IMR-90 (cell line): ENCODE measurements around the gene TUBD1. TPM values are rescaled to one million over a fixed set of nuclear protein-coding genes. Genes with fewer than 3 reads are reported as not detected.

ENCODE experiments used
- ATAC-seq: fragments of 200-7000 bp; cut with Tn5 transposase; 2 replicates; pipeline ENCODE4 v1.9.1; 2020; ENCODE audit warnings: low read depth, mild to moderate bottlenecking, moderate library complexity
- BruUV-seq: library from RNA; stranded (reverse); fragments of 400-500 nt; replicated peaks from 2 replicates; lab custom pipeline; 2021; lab: Mats Ljungman, UMichigan
- CTCF ChIA-PET: fragments of 300-600 bp; formaldehyde crosslinking; extraction: SDS; loops from one replicate; lab custom pipeline; 2021; ENCODE audit warnings: antibody characterized with exemption; lab: Yijun Ruan, JAX
- POLR2A ChIA-PET: fragments of 300-600 bp; sonication (Branson Sonifier 250); formaldehyde crosslinking; loops from one replicate; lab custom pipeline; 2022; ENCODE audit warnings: antibody characterized with exemption; ENCODE audit not compliant: unreplicated experiment; lab: Charles Lee
- DNase-seq: peaks from one replicate; pipeline ENCODE4 v3.0.0; 2013
- H2AFZ ChIP-seq: replicated peaks from 2 replicates; pipeline ENCODE3; 2013; ENCODE audit warnings: low read length, mild to moderate bottlenecking; ENCODE audit not compliant: poor library complexity
- H2AK5ac ChIP-seq: 2 replicates; pipeline ENCODE4 v1.6.1; 2013; ENCODE audit warnings: low read depth, low read length, inconsistent platforms
- H2AK9ac ChIP-seq: replicated peaks from 2 replicates; pipeline ENCODE3; 2013; ENCODE audit warnings: mild to moderate bottlenecking, low read depth, low read length, moderate library complexity; ENCODE audit not compliant: poor library complexity
- H2BK120ac ChIP-seq: 2 replicates; pipeline ENCODE4 v1.6.1; 2013; ENCODE audit warnings: low read depth, low read length, inconsistent platforms
- H2BK15ac ChIP-seq: 3 replicates; pipeline ENCODE4 v1.6.1; 2013; ENCODE audit warnings: low read depth, low read length, inconsistent platforms
- H2BK20ac ChIP-seq: 2 replicates; pipeline ENCODE4 v1.6.1; 2013; ENCODE audit warnings: low read depth, mild to moderate bottlenecking, inconsistent platforms, low read length, moderate library complexity
- H2BK5ac ChIP-seq: 2 replicates; pipeline ENCODE4 v1.6.1; 2013; ENCODE audit warnings: mild to moderate bottlenecking, low read depth, low read length, inconsistent platforms; ENCODE audit not compliant: poor library complexity, severe bottlenecking
- H3K14ac ChIP-seq: replicated peaks from 2 replicates; pipeline ENCODE4 v1.6.1; 2013; ENCODE audit warnings: low read depth, low read length, inconsistent platforms
- H3K18ac ChIP-seq: 2 replicates; pipeline ENCODE4 v1.6.1; 2013; ENCODE audit warnings: low read depth, low read length, control low read depth
- H3K23ac ChIP-seq: 2 replicates; pipeline ENCODE4 v1.6.1; 2013; ENCODE audit warnings: low read depth, low read length, inconsistent platforms
- H3K27ac ChIP-seq: 2 replicates; pipeline ENCODE4 v1.5.1; 2013; ENCODE audit warnings: mild to moderate bottlenecking, control low read depth, low read length; ENCODE audit not compliant: insufficient read depth
- H3K27me3 ChIP-seq: 2 replicates; pipeline ENCODE4 v1.6.1; 2013; ENCODE audit warnings: low read length; ENCODE audit not compliant: control insufficient read depth, insufficient read depth
- H3K36me3 ChIP-seq: 2 replicates; pipeline ENCODE4 v1.6.1; 2013; ENCODE audit warnings: low read length, mixed read lengths; ENCODE audit not compliant: control insufficient read depth, insufficient read depth
- H3K4ac ChIP-seq: 2 replicates; pipeline ENCODE4 v1.6.1; 2013; ENCODE audit warnings: low read depth, low read length, inconsistent platforms
- H3K4me1 ChIP-seq: 2 replicates; pipeline ENCODE4 v1.6.1; 2013; ENCODE audit warnings: low read length, mixed read lengths; ENCODE audit not compliant: control insufficient read depth, insufficient read depth
- H3K4me2 ChIP-seq: 2 replicates; pipeline ENCODE4 v1.6.1; 2013; ENCODE audit warnings: low read depth, mild to moderate bottlenecking, control low read depth, low read length, moderate library complexity
- H3K4me3 ChIP-seq: 2 replicates; pipeline ENCODE4 v1.5.1; 2013; ENCODE audit warnings: low read depth, mild to moderate bottlenecking, control low read depth, low read length, moderate library complexity; ENCODE audit not compliant: insufficient read depth
- H3K56ac ChIP-seq: 2 replicates; pipeline ENCODE4 v1.6.1; 2013; ENCODE audit warnings: low read length, inconsistent platforms; ENCODE audit not compliant: insufficient read depth; ENCODE audit errors: extremely low read depth
- H3K79me1 ChIP-seq, 2 experiments: 2 replicates each; pipeline ENCODE4 v1.6.1; 2013; ENCODE audit warnings: low read length in 2 of 2, inconsistent platforms in 1 of 2, low read depth in 1 of 2
- H3K9ac ChIP-seq: 2 replicates; pipeline ENCODE4 v1.6.1; 2013; ENCODE audit warnings: low read depth, low read length, control low read depth
- H3K9me1 ChIP-seq: 2 replicates; pipeline ENCODE4 v1.6.1; 2013; ENCODE audit warnings: low read length, inconsistent platforms; ENCODE audit not compliant: insufficient read depth
- H3K9me3 ChIP-seq: 2 replicates; pipeline ENCODE4 v1.6.1; 2013; ENCODE audit warnings: low read length; ENCODE audit not compliant: control insufficient read depth, insufficient read depth
- H4K20me1 ChIP-seq: 2 replicates; pipeline ENCODE4 v1.6.1; 2013; ENCODE audit warnings: low read length, inconsistent platforms; ENCODE audit not compliant: insufficient read depth
- H4K5ac ChIP-seq: 2 replicates; pipeline ENCODE4 v1.6.1; 2013; ENCODE audit warnings: mild to moderate bottlenecking, low read depth, low read length, control low read depth
- H4K8ac ChIP-seq, 2 experiments: 2 replicates each; pipeline ENCODE4 v1.6.1; 2013; ENCODE audit warnings: low read depth in 2 of 2, low read length in 2 of 2, control low read depth in 1 of 2, inconsistent platforms in 1 of 2
- H4K91ac ChIP-seq: 2 replicates; pipeline ENCODE4 v1.6.1; 2013; ENCODE audit warnings: low read depth, low read length, inconsistent platforms; ENCODE audit not compliant: insufficient read depth
- BHLHE40 ChIP-seq: fragments of 150-350 bp; IDR thresholded peaks from 2 replicates; pipeline ENCODE4 v1.6.1; 2016; ENCODE audit warnings: mild to moderate bottlenecking, low read depth, low read length
- CEBPB ChIP-seq: IDR thresholded peaks from 2 replicates; pipeline ENCODE4 v1.6.1; 2012; ENCODE audit warnings: low read depth, low read length, improper control_type of control experiment
- CHD1 ChIP-seq: IDR thresholded peaks from 2 replicates; pipeline ENCODE4 v1.6.1; 2012; ENCODE audit warnings: low read depth, low read length, improper control_type of control experiment
- FOS ChIP-seq: fragments of 150-350 bp; IDR thresholded peaks from 2 replicates; pipeline ENCODE4 v1.6.1; 2016; ENCODE audit warnings: low read depth, low read length
- MAFK ChIP-seq: IDR thresholded peaks from 2 replicates; pipeline ENCODE4 v1.6.1; 2012; ENCODE audit warnings: low read depth, low read length, improper control_type of control experiment
- MAZ ChIP-seq: IDR thresholded peaks from 2 replicates; pipeline ENCODE4 v1.6.1; 2012; ENCODE audit warnings: low read depth, mild to moderate bottlenecking, low read length, improper control_type of control experiment, moderate library complexity, borderline replicate concordance
- MXI1 ChIP-seq: IDR thresholded peaks from 2 replicates; pipeline ENCODE4 v1.6.1; 2012; ENCODE audit warnings: low read depth, mild to moderate bottlenecking, low read length, moderate library complexity, borderline replicate concordance
- NFE2L2 ChIP-seq: fragments of 150-350 bp; IDR thresholded peaks from 2 replicates; pipeline ENCODE4 v1.6.1; 2016; ENCODE audit warnings: low read depth, mild to moderate bottlenecking, low read length
- POLR2A ChIP-seq: IDR thresholded peaks from 2 replicates; pipeline ENCODE4 v1.6.1; 2012; ENCODE audit warnings: mild to moderate bottlenecking, low read depth, low read length
- RAD21 ChIP-seq: IDR thresholded peaks from 2 replicates; pipeline ENCODE4 v1.6.1; 2012; ENCODE audit warnings: low read length, improper control_type of control experiment
- RCOR1 ChIP-seq: IDR thresholded peaks from 2 replicates; pipeline ENCODE4 v1.6.1; 2012; ENCODE audit warnings: mild to moderate bottlenecking, low read length, improper control_type of control experiment; ENCODE audit not compliant: insufficient replicate concordance
- RFX5 ChIP-seq: IDR thresholded peaks from 2 replicates; pipeline ENCODE4 v1.8.0; 2012; ENCODE audit warnings: low read depth, mild to moderate bottlenecking, low read length, moderate library complexity
- SMC3 ChIP-seq: fragments of 150-350 bp; IDR thresholded peaks from 2 replicates; pipeline ENCODE4 v1.6.1; 2016; ENCODE audit warnings: low read depth, mild to moderate bottlenecking, antibody characterized with exemption, low read length, moderate library complexity
- WGBS, 2 experiments: methylation state at CpG; one replicate each; pipeline versions ENCODE4 v1.1.5 to v1.1.7; 2013; ENCODE audit warnings: missing lambda C conversion rate in 2 of 2; ENCODE audit not compliant: insufficient read length in 1 of 2; ENCODE audit errors: extremely low coverage in 2 of 2; 5-methylcytosine and 5-hydroxymethylcytosine counted together
- dilution Hi-C: fragments of 300-500 bp; cut with HindIII; formaldehyde crosslinking; loops from one replicate; pipeline ENCODE4 v1.14.3; 2018; ENCODE audit warnings: low sequenced_read_pairs; ENCODE audit not compliant: unreplicated experiment
- in situ Hi-C: fragments of 300-500 bp; cut with MboI; formaldehyde crosslinking; loops from 3 replicates; pipeline ENCODE4 v1.14.3; 2019; ENCODE audit warnings: low sequenced_read_pairs, inconsistent platforms, mixed read lengths
- intact Hi-C: fragments of 100-400 bp; cut with micrococcal nuclease; formaldehyde crosslinking; loops from 2 replicates; pipeline ENCODE4 v1.10.0; 2022
- polyA plus RNA-seq, 3 experiments: library from polyadenylated mRNA; depleted of rRNA; stranded (reverse); fragments of >200 nt; gene quantifications; 2 replicates each; pipeline ENCODE4 v1.2.3, GENCODE V29; 2012; ENCODE audit warnings: low replicate concordance in 1 of 3
- total RNA-seq: library from RNA; depleted of rRNA; stranded (reverse); fragments of >200 nt; gene quantifications from 2 replicates; pipeline ENCODE4 v1.2.3, GENCODE V29; 2012
- TF ChIP-seq, protein P1 (sequence below): conservative IDR thresholded peaks from 2 replicates; pipeline ENCODE4 v1.5.1; 2012; ENCODE audit warnings: mild to moderate bottlenecking, low read depth, low read length, improper control_type of control experiment
- TF ChIP-seq, protein P2 (sequence below): fragments of 150-350 bp; IDR thresholded peaks from 2 replicates; pipeline ENCODE4 v1.6.1; 2016; ENCODE audit warnings: low read depth, mild to moderate bottlenecking, low read length, moderate library complexity, borderline replicate concordance
- TF ChIP-seq, protein P3 (sequence below): fragments of 150-350 bp; IDR thresholded peaks from 2 replicates; pipeline ENCODE4 v1.6.1; 2017; ENCODE audit warnings: mild to moderate bottlenecking, antibody characterized with exemption, low read length, low read depth

The TUBD1 gene
- total and polyA plus RNA-seq, 2 of the 4 experiments (the other 2 are of a cell fraction) = 2.2 to 4.7 TPM

DNA sequence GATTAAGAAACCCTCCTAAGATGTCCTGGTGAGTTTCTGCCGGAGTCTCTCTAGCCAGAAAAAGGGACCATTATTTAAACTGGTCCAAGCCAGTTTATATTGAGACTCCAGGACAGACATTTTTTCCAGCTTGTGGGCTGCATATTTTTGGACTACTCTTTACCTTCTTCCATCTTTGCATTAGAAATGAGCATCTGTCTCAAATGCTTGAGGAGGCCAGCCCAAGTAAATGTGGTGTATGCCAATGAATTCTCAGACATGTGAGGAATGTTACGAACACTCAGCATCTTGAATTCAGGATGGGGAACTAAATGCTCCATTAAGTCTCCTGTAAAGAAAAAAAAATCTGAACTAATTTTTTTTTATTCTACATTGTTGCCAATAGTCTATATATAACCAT lies 18.4 kb downstream of the TUBD1 start:
- BruUV-seq = no TSS peak
- Histone ChIP-seq H4K8ac (no peak overlapping the region), H4K91ac (no peak overlapping the region), H3K4me3 (no peak overlapping the region), H3K56ac (no peak overlapping the region), H4K20me1 (no peaks in the 10 kb centered on the region), H3K27me3 (no peaks in the 10 kb centered on the region), H3K27ac (no peak overlapping the region), H2BK20ac (no peak overlapping the region), H3K4me2 (no peak overlapping the region), H3K14ac (no peak overlapping the region), H2AFZ (no peak overlapping the region), H2BK120ac (no peak overlapping the region), H3K23ac (no peak overlapping the region), H2AK5ac (no peak overlapping the region), H2AK9ac (no peak overlapping the region), H3K9ac (no peak overlapping the region), H2BK15ac (no peak overlapping the region), H3K79me1 (no peaks in the 10 kb centered on the region), H4K5ac (no peak overlapping the region), H2BK5ac (no peak overlapping the region), H3K4me1 (no peaks in the 10 kb centered on the region), H3K18ac (no peak overlapping the region), H3K4ac (no peak overlapping the region), H3K9me3 (no peaks in the 10 kb centered on the region), H3K36me3 (peaks cover 5% of the 10 kb centered on the region), H3K9me1 (no peaks in the 10 kb centered on the region)
- dilution Hi-C loops (no loop called here), intact Hi-C loops (no loop called here), in situ Hi-C loops (no loop called here)
- 100% methylated on average over 1 of the region's 2 CpGs; no CpG with 5 or more reads in 1 of the 2 experiments for WGBS, 2 experiments
- DNase-seq (no peak), ATAC-seq (no peak)
- CTCF ChIA-PET = no interaction called here
- POLR2A ChIA-PET = no interaction called here
- no peak for TF ChIP-seq CHD1
- no peak for TF ChIP-seq FOS
- TF ChIP-seq, protein P1, sequence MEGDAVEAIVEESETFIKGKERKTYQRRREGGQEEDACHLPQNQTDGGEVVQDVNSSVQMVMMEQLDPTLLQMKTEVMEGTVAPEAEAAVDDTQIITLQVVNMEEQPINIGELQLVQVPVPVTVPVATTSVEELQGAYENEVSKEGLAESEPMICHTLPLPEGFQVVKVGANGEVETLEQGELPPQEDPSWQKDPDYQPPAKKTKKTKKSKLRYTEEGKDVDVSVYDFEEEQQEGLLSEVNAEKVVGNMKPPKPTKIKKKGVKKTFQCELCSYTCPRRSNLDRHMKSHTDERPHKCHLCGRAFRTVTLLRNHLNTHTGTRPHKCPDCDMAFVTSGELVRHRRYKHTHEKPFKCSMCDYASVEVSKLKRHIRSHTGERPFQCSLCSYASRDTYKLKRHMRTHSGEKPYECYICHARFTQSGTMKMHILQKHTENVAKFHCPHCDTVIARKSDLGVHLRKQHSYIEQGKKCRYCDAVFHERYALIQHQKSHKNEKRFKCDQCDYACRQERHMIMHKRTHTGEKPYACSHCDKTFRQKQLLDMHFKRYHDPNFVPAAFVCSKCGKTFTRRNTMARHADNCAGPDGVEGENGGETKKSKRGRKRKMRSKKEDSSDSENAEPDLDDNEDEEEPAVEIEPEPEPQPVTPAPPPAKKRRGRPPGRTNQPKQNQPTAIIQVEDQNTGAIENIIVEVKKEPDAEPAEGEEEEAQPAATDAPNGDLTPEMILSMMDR = no peak
- TF ChIP-seq, protein P2, sequence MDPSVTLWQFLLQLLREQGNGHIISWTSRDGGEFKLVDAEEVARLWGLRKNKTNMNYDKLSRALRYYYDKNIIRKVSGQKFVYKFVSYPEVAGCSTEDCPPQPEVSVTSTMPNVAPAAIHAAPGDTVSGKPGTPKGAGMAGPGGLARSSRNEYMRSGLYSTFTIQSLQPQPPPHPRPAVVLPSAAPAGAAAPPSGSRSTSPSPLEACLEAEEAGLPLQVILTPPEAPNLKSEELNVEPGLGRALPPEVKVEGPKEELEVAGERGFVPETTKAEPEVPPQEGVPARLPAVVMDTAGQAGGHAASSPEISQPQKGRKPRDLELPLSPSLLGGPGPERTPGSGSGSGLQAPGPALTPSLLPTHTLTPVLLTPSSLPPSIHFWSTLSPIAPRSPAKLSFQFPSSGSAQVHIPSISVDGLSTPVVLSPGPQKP = no peak
- TF ChIP-seq RFX5 = no peak
- no peak for TF ChIP-seq RCOR1
- TF ChIP-seq MXI1 = no peak
- no peak for TF ChIP-seq MAFK
- TF ChIP-seq, protein P3, sequence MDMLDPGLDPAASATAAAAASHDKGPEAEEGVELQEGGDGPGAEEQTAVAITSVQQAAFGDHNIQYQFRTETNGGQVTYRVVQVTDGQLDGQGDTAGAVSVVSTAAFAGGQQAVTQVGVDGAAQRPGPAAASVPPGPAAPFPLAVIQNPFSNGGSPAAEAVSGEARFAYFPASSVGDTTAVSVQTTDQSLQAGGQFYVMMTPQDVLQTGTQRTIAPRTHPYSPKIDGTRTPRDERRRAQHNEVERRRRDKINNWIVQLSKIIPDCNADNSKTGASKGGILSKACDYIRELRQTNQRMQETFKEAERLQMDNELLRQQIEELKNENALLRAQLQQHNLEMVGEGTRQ = no peak
- TF ChIP-seq CEBPB = no peak
- no peak for TF ChIP-seq RAD21
- no peak for TF ChIP-seq POLR2A
- no peak for TF ChIP-seq SMC3
- no peak for TF ChIP-seq MAZ
- TF ChIP-seq NFE2L2 = no peak
- TF ChIP-seq BHLHE40 = no peak
